ENCODE data around the gene C5orf22.

Gene C5orf22

GRCh38 chr5:31487506-31487905 lies 44.6 kb upstream of the C5orf22 start:
- Histone ChIP-seq H3F3A (ENCODE audit: low read depth) (no peaks in the 10 kb centered on the region), H3K9ac (ENCODE audit: low read depth, low read length, poor library complexity, severe bottlenecking) (no peak overlapping the region), H4K20me1 (ENCODE audit: insufficient read depth, low read length, poor library complexity, severe bottlenecking) (peaks cover 3% of the 10 kb centered on the region), H3K36me3 (ENCODE audit: insufficient read depth, low read length) (peaks cover 58% of the 10 kb centered on the region; the same call in 1 of the 2 replicates), H3K4me1 (ENCODE audit: insufficient read depth, low read length, poor library complexity, severe bottlenecking) (peaks cover 11% of the 10 kb centered on the region), H3K4me2 (ENCODE audit: low read depth, low read length, poor library complexity, severe bottlenecking) (no peak overlapping the region), H3K9me3 (ENCODE audit: insufficient read depth, low read depth, low read length) (no peaks in the 10 kb centered on the region), H3K9me2 (replicated peaks; ENCODE audit: low read depth, low read length) (no peaks in the 10 kb centered on the region), H3K27me3 (ENCODE audit: insufficient read depth, low read length, poor library complexity, severe bottlenecking) (no peaks in the 10 kb centered on the region), H3K4me3 (ENCODE audit: low read length, poor library complexity, severe bottlenecking) (no peak overlapping the region), H2AFZ (ENCODE audit: low read length) (no peak overlapping the region), H3K79me2 (ENCODE audit: insufficient read depth, low read length) (no peaks in the 10 kb centered on the region)
- TF ChIP-seq EZH2phosphoT487 (IDR thresholded peaks at IDR 0.05; ENCODE audit: borderline replicate concordance): no peak
- TF ChIP-seq, protein P1, sequence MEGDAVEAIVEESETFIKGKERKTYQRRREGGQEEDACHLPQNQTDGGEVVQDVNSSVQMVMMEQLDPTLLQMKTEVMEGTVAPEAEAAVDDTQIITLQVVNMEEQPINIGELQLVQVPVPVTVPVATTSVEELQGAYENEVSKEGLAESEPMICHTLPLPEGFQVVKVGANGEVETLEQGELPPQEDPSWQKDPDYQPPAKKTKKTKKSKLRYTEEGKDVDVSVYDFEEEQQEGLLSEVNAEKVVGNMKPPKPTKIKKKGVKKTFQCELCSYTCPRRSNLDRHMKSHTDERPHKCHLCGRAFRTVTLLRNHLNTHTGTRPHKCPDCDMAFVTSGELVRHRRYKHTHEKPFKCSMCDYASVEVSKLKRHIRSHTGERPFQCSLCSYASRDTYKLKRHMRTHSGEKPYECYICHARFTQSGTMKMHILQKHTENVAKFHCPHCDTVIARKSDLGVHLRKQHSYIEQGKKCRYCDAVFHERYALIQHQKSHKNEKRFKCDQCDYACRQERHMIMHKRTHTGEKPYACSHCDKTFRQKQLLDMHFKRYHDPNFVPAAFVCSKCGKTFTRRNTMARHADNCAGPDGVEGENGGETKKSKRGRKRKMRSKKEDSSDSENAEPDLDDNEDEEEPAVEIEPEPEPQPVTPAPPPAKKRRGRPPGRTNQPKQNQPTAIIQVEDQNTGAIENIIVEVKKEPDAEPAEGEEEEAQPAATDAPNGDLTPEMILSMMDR (conservative IDR thresholded peaks at IDR 0.05; ENCODE audit: low read length): peak; percentile 33

DNA sequence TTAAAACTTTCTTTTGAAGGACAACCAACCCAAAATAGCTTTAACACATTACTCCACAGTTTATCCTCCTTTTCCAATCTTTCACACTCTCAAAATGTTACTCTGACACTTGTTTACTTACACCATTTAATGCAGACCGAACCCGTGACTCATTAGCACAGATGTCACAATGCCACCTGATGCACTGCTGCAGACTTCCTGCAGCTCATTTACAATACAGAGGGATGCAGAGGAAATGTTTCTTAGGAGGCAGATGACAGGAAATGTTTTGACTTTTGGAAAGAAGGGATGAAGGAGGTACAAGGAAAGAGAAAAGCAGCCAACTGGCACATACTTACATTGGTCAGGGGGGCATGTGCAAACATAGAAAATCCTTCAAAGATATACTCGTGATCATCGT lies 39.2 kb upstream of the C5orf22 start:
- Histone ChIP-seq H3K9me2 (replicated peaks; ENCODE audit: low read depth, low read length) (no peaks in the 10 kb centered on the region), H4K20me1 (ENCODE audit: insufficient read depth, low read length, poor library complexity, severe bottlenecking) (no peaks in the 10 kb centered on the region), H3K36me3 (ENCODE audit: insufficient read depth, low read length) (peaks cover 86% of the 10 kb centered on the region), H3K79me2 (ENCODE audit: insufficient read depth, low read length) (no peaks in the 10 kb centered on the region), H3K4me3 (ENCODE audit: low read length, poor library complexity, severe bottlenecking) (no peak overlapping the region), H3K27me3 (ENCODE audit: insufficient read depth, low read length, poor library complexity, severe bottlenecking) (no peaks in the 10 kb centered on the region), H3K9ac (ENCODE audit: low read depth, low read length, poor library complexity, severe bottlenecking) (no peak overlapping the region), H2AFZ (ENCODE audit: low read length) (no peak overlapping the region), H3K9me3 (ENCODE audit: insufficient read depth, low read depth, low read length) (no peaks in the 10 kb centered on the region), H3K4me2 (ENCODE audit: low read depth, low read length, poor library complexity, severe bottlenecking) (no peak overlapping the region), H3F3A (ENCODE audit: low read depth) (no peaks in the 10 kb centered on the region), H3K4me1 (ENCODE audit: insufficient read depth, low read length, poor library complexity, severe bottlenecking) (no peaks in the 10 kb centered on the region)
- TF ChIP-seq, protein P1 (conservative IDR thresholded peaks at IDR 0.05; ENCODE audit: low read length): no peak
- no peak for TF ChIP-seq EZH2phosphoT487 (IDR thresholded peaks at IDR 0.05; ENCODE audit: borderline replicate concordance)

DNA sequence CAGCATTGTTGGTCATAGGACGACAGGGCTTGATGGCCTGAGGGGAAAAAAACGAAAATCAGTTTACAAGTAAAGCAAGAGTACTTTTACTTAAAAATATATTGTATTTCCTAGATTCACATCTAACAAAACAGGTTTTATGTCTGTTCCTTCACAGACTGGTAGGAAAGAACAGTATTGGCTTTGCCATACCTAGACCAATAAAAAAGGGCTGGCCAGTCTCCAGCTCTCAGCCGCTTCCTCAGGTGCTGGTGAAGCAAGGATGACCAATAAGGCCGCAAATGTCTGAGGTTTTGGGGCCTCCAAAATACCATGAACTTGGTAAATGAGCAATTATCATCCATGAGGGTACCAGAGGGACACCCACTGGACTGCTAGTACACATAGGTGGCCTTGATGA lies 36.8 kb upstream of the C5orf22 start:
- Histone ChIP-seq H4K20me1 (ENCODE audit: insufficient read depth, low read length, poor library complexity, severe bottlenecking) (no peaks in the 10 kb centered on the region), H3K4me3 (ENCODE audit: low read length, poor library complexity, severe bottlenecking) (no peak overlapping the region), H3K9me2 (replicated peaks; ENCODE audit: low read depth, low read length) (no peaks in the 10 kb centered on the region), H3K4me2 (ENCODE audit: low read depth, low read length, poor library complexity, severe bottlenecking) (no peak overlapping the region), H2AFZ (ENCODE audit: low read length) (no peak overlapping the region), H3K4me1 (ENCODE audit: insufficient read depth, low read length, poor library complexity, severe bottlenecking) (no peaks in the 10 kb centered on the region), H3K36me3 (ENCODE audit: insufficient read depth, low read length) (peaks cover 92% of the 10 kb centered on the region), H3F3A (ENCODE audit: low read depth) (no peaks in the 10 kb centered on the region), H3K9me3 (ENCODE audit: insufficient read depth, low read depth, low read length) (no peaks in the 10 kb centered on the region), H3K27me3 (ENCODE audit: insufficient read depth, low read length, poor library complexity, severe bottlenecking) (no peaks in the 10 kb centered on the region), H3K9ac (ENCODE audit: low read depth, low read length, poor library complexity, severe bottlenecking) (no peak overlapping the region), H3K79me2 (ENCODE audit: insufficient read depth, low read length) (no peaks in the 10 kb centered on the region)
- no peak for TF ChIP-seq EZH2phosphoT487 (IDR thresholded peaks at IDR 0.05; ENCODE audit: borderline replicate concordance)
- TF ChIP-seq, protein P1 (conservative IDR thresholded peaks at IDR 0.05; ENCODE audit: low read length): no peak
